Measurements from ENCODE around the gene ZSCAN5B.
"Not testable (repeated sequence)": the region's sequence is repeated elsewhere in the genome, so short reads cannot be mapped to it uniquely, and the experiment has no call there.

The ZSCAN5B gene

DNA sequence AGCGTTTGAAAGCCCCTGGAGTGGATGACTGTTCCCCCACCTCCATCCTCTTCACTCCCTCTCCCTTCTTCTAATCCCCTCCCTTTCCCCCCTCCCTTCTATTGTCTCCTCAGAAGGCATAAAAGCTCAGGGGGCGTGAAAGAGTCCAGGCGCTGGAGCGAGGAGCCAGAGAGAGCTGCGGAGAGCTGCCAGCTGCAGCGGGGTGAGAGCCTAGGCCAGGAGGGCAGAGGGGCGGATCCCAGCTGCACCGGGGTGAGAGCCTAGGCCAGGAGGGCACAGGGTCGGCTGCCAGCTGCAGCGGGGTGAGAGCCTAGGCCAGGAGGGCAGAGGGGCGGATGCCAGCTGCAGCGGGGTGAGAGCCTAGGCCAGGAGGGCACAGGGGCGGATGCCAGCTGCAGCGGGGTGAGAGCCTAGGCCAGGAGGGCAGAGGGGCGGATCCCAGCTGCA is 21.7 kb downstream of the ZSCAN5B start, which contains the start of gene GALP:
GALP (plus strand) TSS at position 148 of the 447 bp plus-strand sequence. CDS start 1,101 bp downstream, outside the sequence.
- DNase-seq, result not testable (repeated sequence)

DNA sequence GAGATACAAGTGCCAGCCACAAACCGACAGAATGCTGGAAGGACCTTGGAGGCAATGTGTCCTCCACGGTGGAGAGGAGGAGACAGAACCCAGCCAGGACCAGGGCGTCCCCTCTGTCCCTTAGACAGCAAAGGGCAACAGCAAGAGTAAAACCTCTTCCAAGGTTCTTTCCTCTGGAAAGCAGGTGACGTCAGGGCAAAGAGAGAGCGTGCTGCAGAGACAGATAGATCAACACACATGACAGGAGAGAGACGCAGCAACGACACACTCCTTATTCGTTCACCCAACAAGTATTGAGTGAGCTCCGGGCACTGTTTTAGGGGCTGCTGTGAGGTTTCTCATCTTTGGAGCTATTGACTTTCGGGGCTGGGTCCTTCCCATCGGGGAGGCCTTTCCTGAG is 23.0 kb downstream of the ZSCAN5B start:
- DNase-seq, result no peak

DNA sequence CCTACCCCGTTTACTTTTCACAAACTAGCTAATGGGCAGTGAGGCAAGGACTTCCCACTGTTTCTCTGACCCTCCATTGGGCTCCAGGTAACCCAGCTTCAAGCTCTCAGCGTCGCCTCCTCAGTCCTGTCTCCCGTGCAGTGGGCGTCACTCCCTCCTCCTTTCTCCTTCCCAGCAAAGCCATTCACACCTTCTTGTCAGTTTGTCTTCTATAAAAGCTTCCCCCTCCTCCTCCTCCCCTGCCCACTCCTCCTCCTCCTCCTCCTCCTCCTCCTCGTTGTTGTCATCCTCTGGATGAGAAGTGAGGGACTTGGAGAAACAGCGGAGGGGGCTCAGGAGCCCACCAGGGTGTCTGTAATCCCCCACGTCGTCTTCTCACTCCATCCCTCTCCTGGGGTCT is 23.5 kb downstream of the ZSCAN5B start:
- DNase-seq, result no peak

DNA sequence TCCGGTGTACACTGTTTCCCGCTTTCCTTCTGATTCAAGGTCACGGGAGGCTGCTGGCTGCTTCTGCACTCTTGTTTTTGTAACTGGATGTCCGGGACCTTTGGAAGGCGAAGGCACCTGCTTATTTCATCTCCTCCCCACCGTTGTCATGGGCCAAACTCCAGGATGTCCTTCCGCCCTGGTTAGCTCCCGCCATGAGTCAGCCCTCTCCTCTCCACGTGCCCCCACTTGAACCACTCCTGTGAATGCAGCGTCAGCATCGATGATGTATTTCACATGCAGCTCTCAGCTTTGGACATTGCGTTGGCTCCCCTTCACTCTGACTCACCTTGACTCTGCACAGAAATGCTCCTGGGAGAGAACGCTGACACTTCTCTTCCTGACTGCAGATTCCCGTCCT is 27.3 kb downstream of the ZSCAN5B start:
- no peak for DNase-seq

DNA sequence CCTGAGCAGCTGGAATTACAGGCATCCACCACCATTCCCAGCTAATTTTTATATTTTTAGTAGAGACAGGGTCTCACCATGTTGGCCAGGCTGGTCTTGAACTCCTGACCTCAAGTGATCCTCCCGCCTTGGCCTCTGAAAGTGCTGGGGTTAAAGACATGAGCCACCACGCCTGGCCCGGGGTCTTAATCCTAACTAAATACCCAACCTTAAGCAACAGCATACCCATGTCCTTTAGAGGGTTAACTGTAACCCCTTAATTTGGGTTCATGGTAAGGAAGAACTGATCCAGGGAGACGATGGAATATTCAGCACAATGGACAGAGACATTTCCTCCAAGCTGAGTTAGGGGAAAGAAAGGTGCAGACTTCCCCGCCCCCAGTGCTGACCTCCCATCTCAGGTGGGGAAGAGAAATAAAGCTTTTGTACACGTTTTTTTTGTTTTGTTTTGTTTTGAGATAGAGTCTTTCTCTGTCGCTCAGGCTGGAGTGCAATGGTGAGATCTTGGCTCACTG is 30.5 kb downstream of the ZSCAN5B start:
- no peak for DNase-seq

DNA sequence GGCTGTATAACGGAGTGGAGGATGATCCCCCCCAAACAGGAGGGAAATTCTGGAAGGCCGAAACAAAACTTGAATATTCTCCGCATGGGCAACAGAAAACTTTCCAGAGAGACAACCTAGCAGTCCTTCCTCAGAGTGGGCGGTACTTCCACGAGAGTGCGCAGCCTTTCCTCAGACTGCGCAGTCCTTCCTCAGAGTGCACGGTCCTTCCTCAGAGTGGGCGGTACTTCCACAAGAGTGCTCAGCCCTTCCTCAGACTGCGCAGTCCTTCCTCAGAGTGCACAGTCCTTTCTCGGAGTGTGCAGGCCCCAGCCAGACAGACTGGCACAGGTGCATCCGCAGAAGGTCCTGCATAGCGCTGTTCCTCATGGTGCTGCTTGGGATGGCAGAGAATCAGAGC is 34.5 kb downstream of the ZSCAN5B start:
- no peak for DNase-seq

DNA sequence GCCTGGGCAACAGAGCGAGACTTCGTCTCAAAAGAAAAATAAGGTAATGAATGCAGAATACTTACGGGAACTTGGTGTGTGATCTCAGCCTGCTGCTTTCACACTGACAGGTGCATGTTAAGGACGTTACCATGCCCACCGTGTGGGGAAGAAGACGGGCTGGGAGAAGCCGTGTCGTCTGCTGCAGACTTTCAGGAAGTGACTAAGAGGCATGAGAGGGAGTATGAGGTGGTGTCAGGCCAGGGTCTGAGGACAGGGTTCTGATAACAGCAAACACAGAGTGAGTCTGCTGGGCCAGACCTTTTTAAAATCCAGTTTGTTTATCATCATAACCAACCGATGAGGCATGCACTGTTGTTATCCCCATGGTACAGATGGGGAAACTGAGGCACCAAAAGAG is 35.3 kb downstream of the ZSCAN5B start:
- no peak for DNase-seq

DNA sequence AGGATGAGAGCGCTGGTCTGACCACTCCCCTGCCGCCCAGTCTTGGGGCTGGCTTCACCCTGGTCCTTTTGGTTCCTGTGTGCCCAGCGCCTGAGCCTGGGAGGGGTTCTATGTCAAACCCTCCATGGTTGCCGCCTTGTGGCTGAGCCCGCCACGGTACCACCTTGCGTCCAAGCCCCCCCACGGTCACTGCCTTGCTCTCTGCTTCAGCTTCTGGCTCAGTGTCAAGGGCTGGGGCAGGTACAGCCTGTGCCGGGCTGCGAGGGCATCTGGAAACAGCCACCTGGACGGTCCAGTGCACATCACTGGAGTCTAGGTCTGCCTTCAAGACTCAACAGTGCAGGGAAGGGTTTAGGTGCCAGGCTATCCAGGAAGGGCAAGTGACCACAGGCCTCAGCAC is 36.0 kb downstream of the ZSCAN5B start:
- no peak for DNase-seq

DNA sequence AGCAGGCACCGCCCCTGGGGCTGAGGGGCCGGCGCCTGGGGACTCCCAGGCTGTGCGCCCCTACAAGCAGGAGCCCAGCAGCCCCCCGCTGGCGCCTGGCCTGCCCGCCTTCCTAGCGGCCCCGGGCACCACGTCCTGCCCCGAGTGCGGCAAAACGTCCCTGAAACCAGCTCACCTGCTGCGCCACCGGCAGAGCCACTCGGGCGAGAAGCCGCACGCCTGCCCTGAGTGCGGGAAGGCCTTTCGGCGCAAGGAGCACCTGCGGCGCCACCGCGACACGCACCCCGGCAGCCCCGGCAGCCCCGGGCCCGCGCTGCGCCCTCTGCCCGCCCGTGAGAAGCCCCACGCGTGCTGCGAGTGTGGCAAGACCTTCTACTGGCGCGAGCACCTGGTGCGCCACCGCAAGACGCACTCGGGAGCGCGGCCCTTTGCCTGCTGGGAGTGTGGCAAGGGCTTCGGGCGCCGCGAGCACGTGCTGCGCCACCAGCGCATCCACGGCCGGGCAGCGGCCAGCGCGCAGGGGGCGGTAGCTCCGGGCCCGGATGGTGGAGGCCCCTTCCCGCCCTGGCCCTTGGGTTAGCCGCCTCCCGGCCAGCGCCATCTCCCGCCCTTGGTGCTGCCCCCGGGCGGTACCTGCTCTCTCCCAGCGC is 37.8 kb downstream of the ZSCAN5B start:
- no peak for DNase-seq

DNA sequence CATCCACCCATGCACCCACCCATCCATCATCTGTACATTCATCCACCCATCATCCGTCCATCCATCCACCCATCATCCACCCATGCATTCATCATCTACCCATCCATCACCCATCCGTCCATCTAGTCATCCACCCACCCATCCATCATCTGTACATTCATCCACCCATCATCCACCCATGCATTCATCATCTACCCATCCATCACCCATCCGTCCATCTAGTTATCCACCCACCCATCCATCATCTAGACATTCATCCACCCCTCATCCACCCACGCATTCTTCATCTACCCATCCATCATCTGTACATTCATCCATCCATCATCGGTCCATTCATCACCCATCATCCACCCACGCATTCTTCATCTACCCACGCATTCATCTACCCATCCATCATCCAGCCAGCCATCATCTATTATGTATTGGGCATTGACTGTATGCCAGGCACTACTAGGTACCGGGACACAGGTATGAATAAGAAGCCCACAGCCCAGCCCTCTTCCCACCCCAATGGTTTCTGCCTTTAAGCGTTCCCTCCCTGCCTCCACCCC is 38.5 kb downstream of the ZSCAN5B start:
- DNase-seq, result no peak

DNA sequence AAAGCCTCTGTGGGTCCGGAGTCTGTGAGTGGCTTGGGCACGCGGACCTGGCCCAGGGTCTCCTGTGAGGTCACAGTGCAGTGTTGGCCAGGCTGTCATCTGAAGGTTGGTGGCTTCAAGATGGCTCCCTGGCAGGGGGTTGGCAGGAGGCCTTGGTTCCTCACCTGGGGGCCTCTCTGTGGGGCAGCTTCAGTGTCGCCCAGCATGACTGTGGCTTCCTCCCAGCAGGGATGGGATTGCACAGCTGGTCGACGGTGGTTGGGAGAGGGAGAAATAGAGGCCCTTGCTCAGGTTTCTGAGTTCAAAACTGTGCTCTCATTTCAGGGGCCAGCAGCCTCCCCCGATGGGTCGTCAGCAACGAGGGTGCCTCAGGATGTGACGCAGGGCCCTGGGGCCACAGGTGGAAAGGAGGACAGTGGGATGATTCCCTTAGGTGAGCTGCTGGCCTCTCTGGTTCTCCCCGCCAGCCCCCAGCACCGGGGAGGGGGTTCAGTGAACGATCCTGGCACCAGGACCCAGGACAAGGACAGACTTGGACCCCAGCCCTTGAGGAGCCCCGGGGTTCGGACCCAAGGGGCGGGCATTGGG is 39.3 kb downstream of the ZSCAN5B start:
- no peak for DNase-seq

DNA sequence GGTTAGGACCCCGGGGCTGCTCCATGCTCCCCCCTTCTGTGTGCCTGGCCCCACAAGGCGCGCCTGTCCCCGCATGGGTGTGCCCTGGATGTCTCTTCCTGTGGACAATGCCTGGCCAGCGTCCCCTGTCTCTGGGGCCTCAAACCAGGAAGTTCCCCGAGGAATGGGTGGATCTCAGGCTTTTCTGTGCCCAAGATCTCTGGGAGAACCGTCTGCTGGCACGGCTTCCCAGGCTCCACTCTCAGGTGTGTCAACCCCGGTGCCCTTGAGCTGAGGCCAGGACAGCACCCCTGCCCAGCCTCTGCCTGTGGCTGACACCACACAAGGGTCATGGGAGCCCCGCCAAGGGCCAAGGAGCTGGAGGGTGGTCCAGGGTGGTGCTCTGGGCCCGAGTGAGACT is 40.8 kb downstream of the ZSCAN5B start:
- no peak for DNase-seq

DNA sequence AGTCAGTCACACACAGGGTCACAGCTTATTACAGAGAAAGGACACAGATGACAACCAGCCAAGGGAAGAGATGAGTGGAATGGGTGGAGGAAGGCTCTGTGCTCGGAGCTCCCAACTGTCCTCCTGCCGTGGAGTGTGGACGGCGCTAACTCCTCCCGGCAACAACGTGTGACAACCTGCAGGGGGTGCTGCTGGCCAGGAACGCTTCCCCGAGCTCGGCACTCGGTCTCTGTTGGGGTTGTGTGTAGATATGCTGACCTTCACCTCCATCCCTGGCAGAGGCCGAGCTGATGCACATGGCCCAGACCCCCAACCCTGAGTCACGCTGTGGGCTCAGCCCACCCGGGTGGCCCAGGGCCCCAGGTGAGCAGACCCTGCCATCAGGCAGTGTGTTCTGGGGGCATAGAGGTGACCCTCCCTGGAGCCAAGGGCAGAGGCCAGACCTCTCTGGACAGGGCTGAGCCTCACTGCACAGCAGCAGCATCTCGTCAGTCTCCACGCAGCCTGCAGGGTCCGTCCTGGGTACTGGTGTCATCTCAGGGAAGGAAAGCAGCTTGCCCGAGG is 42.4 kb downstream of the ZSCAN5B start:
- DNase-seq, result peak; percentile 4

DNA sequence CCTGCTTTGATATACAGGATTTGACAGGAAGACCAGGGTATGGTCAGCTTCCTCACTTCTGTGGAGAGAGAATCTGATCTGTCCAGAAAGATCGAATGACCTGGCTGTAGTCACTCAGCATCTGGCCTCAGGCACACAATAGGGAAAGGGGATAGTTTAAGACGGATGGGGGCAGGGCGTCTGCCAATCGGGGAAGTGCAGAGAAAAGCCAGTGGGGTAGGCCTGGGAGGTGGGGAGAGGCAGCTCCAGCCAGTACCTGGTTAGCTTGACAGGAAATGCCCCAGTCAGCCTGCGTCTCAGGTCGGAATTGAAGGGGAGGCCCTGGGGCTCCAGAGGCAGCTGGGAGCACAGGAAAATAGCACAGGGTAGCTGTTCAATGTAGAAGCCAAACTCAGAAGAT is 44.1 kb downstream of the ZSCAN5B start:
- no peak for DNase-seq

DNA sequence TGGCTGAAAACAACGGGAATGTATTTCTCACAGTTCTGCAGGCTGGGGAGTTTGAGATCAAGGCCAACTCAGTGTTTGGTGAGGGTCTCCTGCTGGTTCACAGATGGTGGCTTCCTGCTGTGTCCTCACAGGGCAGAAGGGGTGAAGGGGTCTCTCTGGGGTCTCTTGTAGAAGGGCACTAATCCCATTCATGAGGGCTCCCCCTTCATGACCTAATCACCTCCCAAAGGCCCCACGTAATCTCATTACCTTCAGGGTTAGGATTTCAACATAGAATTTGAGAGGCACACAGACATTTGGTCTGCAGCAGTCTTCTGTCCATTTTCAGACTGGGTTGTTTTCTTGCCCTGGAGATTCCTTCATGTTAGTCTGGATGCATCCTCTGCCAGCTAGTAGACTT is 44.9 kb downstream of the ZSCAN5B start:
- DNase-seq, result no peak

DNA sequence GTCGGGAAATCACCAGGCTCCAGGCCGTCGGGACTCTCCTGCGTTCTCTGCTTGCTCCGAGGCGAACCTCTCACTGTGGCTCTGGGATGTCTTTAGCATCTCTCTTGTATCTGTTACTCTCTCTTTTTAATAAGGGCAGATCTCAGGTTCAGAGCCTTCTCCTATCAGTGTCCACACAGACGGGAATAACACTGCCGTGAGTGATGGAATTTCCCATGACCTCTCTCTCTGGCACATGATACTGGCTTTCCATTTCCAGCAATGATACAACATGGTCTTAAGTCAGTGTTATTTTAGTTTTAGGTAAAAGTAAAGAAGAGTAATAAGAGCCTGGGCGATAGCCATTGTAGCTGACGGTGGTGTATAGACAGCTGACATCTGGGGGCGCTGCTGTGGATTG is 47.2 kb downstream of the ZSCAN5B start:
- DNase-seq, result no peak

DNA sequence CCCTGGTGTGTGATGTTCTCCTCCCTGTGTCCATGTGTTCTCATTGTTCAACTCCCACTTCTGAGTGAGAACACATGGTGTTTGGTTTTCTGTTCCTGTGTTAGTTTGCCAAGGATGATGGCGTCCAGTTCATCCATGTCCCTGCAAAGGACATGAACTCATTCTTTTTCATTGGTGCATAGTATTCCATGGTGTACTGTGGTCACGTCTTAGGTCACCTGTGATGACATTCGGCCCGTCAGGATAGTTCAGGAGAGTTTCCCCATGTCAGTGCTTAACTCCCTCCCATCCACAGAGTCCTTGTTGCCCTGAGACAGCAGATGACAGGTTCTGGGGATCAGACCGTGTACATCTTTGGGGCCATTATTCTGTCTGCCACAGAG is 47.9 kb downstream of the ZSCAN5B start:
- no peak for DNase-seq

DNA sequence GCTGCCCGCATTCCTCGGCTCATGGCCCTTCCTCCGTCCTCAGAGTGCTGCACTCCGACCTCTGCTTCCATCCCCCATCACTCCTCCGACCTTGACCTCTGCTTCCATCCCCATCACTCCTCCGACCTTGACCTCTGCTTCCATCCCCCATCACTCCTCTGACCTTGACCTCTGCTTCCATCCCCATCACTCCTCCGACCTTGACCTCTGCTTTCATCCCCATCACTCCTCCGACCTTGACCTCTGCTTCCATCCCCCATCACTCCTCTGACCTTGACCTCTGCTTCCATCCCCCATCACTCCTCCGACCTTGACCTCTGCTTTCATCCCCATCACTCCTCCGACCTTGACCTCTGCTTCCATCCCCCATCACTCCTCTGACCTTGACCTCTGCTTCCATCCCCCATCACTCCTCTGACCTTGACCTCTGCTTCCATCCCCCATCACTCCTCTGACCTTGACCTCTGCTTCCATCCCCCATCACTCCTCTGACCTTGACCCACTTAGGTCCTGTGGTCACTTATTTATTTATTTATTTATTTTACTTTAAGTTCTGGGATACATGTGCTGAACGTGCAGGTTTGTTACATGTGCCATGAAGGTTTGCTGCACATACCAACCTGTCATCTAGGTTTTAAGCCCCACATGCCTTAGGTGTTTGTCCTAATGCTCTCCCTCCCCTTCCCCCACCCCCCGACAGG is 48.5 kb downstream of the ZSCAN5B start:
- DNase-seq, result not testable (repeated sequence)

DNA sequence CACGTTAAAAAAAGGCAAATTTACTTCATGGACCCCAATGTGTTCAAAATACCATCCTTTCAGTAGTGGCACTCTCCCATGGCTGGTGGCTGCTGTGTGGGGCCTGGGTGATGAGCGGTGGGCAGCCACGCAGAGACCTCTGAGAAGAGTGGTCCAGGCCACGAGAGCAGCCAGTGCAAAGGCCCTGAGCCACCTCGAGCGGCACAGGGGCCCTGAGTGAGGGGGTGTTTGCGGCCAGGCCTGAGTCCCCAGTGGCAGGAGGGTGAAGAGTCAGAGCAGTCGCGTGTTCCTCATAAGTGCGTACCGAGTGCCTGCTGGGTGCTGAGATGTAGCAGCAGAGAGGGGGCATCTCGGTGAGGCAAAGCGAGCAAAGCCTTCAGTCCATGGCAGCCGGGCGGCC is 49.5 kb downstream of the ZSCAN5B start:
- DNase-seq, result no peak

DNA sequence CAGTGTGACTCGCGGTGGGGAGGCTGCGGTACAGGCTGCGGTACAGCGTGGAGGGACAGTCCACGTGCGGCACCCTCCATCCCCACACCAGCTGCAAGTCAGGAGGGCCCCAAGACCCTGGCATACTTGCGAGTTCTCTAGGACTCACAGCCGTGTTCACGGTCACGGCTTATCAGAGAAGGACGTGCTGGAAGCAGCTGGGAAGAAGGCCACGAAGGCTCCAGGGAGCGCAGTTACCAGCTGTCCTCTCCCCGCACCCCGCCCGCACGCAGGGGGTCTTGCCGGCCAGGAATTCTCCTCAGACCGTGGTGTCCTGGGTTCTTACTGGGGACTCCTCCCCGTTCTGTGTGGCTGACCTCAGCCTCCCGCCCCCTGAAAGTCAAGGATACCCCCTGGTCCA is 50.3 kb downstream of the ZSCAN5B start:
- DNase-seq, result no peak

DNA sequence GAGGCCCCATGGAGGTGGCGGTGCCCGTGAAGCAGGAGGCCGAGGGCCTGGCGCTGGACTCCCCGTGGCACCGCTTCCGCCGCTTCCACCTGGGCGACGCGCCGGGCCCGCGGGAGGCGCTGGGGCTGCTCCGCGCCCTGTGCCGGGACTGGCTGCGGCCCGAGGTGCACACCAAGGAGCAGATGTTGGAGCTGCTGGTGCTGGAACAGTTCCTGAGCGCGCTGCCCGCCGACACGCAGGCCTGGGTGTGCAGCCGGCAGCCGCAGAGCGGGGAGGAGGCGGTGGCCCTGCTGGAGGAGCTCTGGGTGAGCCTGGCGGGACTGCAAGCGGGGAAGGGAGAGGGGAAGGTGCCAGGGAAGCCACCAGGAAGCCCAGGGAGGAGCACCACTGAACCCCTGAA is 50.7 kb downstream of the ZSCAN5B start:
- no peak for DNase-seq

DNA sequence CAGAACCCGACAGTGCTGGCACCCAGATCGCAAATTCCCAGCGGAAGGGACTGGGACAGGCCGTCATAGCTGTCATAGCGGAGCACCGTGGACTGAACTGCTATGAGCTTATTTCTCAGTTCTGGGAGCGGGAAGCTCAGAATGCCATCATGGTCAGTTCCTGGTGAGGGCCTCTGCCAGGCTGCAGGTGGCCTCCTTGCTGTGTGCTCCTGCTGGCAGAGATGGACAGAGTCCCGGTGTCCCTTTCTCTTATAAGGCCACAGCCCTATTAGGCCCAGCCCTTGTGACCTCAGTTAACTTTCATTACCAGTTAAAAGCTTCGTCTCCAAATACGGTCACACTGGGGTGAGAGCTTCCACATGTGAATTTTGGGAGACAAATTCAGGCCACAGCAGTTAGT is 51.9 kb downstream of the ZSCAN5B start:
- DNase-seq, result no peak

DNA sequence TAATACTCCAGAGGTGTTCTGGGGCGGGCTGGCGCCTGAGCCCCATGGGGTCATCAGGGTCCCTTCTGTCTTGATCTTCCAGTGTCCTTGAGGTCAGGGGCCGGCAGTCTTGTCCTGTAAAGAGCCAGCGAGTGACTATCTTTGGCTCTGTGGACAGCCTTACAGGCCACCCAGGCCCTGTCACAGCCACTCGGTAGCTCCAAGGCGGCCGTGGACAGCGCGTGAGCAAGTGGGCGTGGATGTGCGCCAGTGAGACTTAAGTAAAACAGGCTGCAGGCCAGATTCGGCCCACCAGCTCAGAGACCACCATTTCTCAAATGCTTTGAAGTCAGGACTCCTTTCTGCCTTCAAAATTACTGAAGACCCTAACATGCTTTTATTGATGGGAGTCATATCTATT is 52.8 kb downstream of the ZSCAN5B start:
- no peak for DNase-seq

DNA sequence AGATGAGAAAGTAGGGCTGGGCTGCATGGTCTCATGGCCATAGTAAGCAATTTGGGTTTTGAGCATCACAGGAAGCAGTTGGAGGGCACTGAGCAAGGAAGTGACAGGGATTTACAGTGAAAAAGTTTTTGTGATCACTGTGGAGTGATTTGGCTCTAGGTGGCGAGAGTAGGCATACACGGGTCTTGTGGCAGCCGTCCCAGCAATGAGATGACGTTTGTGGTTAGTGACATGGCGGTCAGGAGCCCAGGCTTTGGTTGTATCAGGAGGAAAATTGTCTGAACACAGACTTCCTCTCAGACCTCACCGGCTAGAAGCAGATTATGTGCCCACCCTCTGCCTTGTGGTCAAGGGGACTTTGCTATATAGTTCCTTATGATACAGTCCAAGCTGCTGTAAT is 53.2 kb downstream of the ZSCAN5B start:
- DNase-seq, result no peak
